ENCODE data around the gene PRKCZ.

DNA sequence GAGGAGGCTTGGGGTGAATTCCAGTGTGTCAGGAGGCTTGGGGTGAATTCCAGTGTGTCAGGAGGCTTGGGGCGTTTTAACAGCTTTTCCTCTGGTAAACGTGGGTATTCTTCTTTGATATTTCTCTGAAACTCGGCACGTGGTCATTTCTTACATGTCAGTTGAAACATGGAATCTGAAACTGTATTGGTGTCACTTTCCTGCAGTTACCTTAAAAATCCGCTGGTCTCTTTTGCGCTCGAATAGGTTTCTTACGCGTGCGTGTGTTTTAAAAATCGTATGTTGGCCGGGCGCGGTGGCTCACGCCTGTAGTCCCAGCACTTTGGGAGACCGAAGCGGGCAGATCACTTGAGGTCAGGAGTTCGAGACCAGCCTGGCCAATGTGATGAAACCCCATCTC is 33.5 kb downstream of the PRKCZ start:
- TF ChIP-seq FOXP2 (optimal IDR thresholded peaks at IDR 0.05; ENCODE audit: borderline replicate concordance, extremely low read depth, extremely low read length, insufficient read depth) (no peak), POLR2AphosphoS5 (IDR thresholded peaks at IDR 0.05; ENCODE audit: low read depth, low read length) (no peak), TAF1 (IDR thresholded peaks at IDR 0.05; ENCODE audit: borderline replicate concordance, insufficient read depth, low read length) (no peak), SIN3A (IDR thresholded peaks at IDR 0.05; ENCODE audit: borderline replicate concordance, insufficient read depth, low read length) (no peak)
- TF ChIP-seq, protein P1, sequence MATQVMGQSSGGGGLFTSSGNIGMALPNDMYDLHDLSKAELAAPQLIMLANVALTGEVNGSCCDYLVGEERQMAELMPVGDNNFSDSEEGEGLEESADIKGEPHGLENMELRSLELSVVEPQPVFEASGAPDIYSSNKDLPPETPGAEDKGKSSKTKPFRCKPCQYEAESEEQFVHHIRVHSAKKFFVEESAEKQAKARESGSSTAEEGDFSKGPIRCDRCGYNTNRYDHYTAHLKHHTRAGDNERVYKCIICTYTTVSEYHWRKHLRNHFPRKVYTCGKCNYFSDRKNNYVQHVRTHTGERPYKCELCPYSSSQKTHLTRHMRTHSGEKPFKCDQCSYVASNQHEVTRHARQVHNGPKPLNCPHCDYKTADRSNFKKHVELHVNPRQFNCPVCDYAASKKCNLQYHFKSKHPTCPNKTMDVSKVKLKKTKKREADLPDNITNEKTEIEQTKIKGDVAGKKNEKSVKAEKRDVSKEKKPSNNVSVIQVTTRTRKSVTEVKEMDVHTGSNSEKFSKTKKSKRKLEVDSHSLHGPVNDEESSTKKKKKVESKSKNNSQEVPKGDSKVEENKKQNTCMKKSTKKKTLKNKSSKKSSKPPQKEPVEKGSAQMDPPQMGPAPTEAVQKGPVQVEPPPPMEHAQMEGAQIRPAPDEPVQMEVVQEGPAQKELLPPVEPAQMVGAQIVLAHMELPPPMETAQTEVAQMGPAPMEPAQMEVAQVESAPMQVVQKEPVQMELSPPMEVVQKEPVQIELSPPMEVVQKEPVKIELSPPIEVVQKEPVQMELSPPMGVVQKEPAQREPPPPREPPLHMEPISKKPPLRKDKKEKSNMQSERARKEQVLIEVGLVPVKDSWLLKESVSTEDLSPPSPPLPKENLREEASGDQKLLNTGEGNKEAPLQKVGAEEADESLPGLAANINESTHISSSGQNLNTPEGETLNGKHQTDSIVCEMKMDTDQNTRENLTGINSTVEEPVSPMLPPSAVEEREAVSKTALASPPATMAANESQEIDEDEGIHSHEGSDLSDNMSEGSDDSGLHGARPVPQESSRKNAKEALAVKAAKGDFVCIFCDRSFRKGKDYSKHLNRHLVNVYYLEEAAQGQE (IDR thresholded peaks at IDR 0.05; ENCODE audit: insufficient read depth in 1 of 2, low read depth in 2 of 2, low read length in 2 of 2) = no peak

Measured in PFSK-1 (cell line).